Lung (tissue), 12 donors: ENCODE measurements around the gene PRR7. TPM values are rescaled to one million over a fixed set of nuclear protein-coding genes. Genes with fewer than 3 reads are reported as not detected.

Source experiments
- ATAC-seq: fragments of 200-7000 bp; cut with Tn5 transposase; one replicate; pipeline ENCODE4 v1.9.1; 2020; ENCODE audit warnings: moderate number of reproducible peaks; ENCODE audit not compliant: insufficient read depth, low FRiP score
- DNase-seq, 3 donors: peaks; one replicate each; pipeline ENCODE4 v3.0.0-alpha.2; 2013 to 2017
- H3K27ac ChIP-seq, 2 donors: one replicate each; pipeline ENCODE4 v1.5.1; 2013; ENCODE audit warnings: mild to moderate bottlenecking in 2 of 2, moderate library complexity in 2 of 2, control low read depth in 1 of 2, inconsistent platforms in 1 of 2, low read depth in 1 of 2, low read length in 1 of 2
- H3K27me3 ChIP-seq, 3 donors: one replicate each; pipeline ENCODE4 v1.5.1; 2013; ENCODE audit warnings: low read length in 2 of 3; ENCODE audit not compliant: control insufficient read depth in 3 of 3, insufficient read depth in 3 of 3
- H3K36me3 ChIP-seq, 4 donors: one replicate each; pipeline ENCODE4 v1.5.1; 2013; ENCODE audit warnings: low read length in 4 of 4, mild to moderate bottlenecking in 1 of 4, moderate library complexity in 1 of 4; ENCODE audit not compliant: control insufficient read depth in 4 of 4, insufficient read depth in 4 of 4
- H3K4me1 ChIP-seq, 5 donors: one replicate each; pipeline ENCODE4 v1.5.1; 2013; ENCODE audit warnings: low read length in 5 of 5, mild to moderate bottlenecking in 2 of 5, moderate library complexity in 1 of 5; ENCODE audit not compliant: control insufficient read depth in 5 of 5, insufficient read depth in 5 of 5
- H3K4me3 ChIP-seq: one replicate; pipeline ENCODE4 v1.5.1; 2013; ENCODE audit warnings: mild to moderate bottlenecking, control low read depth, moderate library complexity
- H3K9ac ChIP-seq, 2 donors: one replicate each; pipeline ENCODE4 v1.5.1; 2013; ENCODE audit warnings: low read length in 2 of 2, control low read depth in 1 of 2; ENCODE audit not compliant: insufficient read depth in 1 of 2
- H3K9me3 ChIP-seq, 4 donors: one replicate each; pipeline ENCODE4 v1.5.1; 2013; ENCODE audit warnings: low read length in 3 of 4, mild to moderate bottlenecking in 1 of 4, moderate library complexity in 1 of 4; ENCODE audit not compliant: control insufficient read depth in 4 of 4, insufficient read depth in 3 of 4
- WGBS, 2 donors: extraction: QIAGEN DNeasy Blood & Tissue Kit; methylation state at CpG; one replicate each; pipeline ENCODE4 v1.1.7; 2013; 5-methylcytosine and 5-hydroxymethylcytosine counted together
- polyA plus RNA-seq, 2 donors: library from polyadenylated mRNA; stranded (reverse); fragments of 200-250 nt; gene quantifications; one replicate each; pipeline ENCODE4 v1.2.1, GENCODE V29; 2013
- total RNA-seq, 2 donors: library from RNA; depleted of rRNA in 1 of 2; stranded (reverse); fragments of >200 nt in 1 of 2; gene quantifications; one replicate each; pipeline ENCODE4 v1.2.1, GENCODE V29; 2014 to 2021
- TF ChIP-seq, protein P1 (sequence below): IDR thresholded peaks from 2 replicates; pipeline ENCODE4 v1.5.1; 2012; ENCODE audit warnings: mild to moderate bottlenecking; ENCODE audit errors: control extremely low read depth, extremely low read depth
- donor health status: control.
- donor health status: control.
- donor health status: Bipolar disorder and iron deficiency.
- donor health status: healthy.
- donor health status: DM: yes; HTN: yes; CAD: no.

The PRR7 gene
- total and polyA plus RNA-seq, 4 donors = 1.9 to 7.2 (median 4.0) TPM

DNA sequence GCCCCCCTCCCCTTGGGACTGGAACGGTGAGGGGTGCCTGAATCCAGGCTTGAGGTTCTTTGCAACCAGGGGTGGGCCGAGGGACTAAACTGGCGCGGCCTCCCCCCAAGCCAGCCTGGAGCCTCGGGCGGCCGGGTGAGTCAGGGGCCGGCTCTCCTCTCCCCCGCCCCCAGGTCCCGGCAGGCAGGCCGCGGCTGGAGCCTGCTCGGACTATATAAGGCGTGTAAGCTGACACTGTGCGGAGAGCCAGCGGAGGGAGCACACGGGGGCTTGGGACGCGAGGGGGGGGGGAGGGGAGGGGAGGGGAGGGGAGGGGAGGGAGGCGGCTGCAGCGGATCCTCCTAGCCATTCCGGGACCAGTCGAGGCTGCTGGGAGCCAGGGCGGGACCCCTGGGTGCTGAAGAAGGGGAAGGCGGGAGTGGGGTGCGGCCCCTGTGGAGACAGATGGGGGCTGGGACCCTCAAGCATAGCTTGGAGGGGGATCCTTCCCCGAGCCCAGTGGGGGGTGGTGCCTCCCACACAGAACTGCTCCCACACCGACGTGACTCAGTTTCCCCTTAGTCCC, 50.2 kb downstream of the PRR7 start:
- Histone ChIP-seq H3K36me3 (peaks cover 0 to 7% (median 5%) of the 10 kb centered on the region in 4 donors), H3K4me3 (peak overlapping the region; percentile 63), H3K27me3 (no peaks in the 10 kb centered on the region), H3K9ac (no peak overlapping the region), H3K4me1 (peaks cover 6 to 55% (median 26%) of the 10 kb centered on the region in 5 donors), H3K27ac (peak overlapping the region; percentile 85 to 96), H3K9me3 (no peaks in the 10 kb centered on the region)
- TF ChIP-seq, protein P1, sequence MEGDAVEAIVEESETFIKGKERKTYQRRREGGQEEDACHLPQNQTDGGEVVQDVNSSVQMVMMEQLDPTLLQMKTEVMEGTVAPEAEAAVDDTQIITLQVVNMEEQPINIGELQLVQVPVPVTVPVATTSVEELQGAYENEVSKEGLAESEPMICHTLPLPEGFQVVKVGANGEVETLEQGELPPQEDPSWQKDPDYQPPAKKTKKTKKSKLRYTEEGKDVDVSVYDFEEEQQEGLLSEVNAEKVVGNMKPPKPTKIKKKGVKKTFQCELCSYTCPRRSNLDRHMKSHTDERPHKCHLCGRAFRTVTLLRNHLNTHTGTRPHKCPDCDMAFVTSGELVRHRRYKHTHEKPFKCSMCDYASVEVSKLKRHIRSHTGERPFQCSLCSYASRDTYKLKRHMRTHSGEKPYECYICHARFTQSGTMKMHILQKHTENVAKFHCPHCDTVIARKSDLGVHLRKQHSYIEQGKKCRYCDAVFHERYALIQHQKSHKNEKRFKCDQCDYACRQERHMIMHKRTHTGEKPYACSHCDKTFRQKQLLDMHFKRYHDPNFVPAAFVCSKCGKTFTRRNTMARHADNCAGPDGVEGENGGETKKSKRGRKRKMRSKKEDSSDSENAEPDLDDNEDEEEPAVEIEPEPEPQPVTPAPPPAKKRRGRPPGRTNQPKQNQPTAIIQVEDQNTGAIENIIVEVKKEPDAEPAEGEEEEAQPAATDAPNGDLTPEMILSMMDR = no peak
- ATAC-seq = peak; percentile 36
- DNase-seq = peak; percentile 92 to 94 (median 92)
- WGBS, 2 donors = 3 to 5% methylated on average over 12 to 29 of the region's 29 CpGs

DNA sequence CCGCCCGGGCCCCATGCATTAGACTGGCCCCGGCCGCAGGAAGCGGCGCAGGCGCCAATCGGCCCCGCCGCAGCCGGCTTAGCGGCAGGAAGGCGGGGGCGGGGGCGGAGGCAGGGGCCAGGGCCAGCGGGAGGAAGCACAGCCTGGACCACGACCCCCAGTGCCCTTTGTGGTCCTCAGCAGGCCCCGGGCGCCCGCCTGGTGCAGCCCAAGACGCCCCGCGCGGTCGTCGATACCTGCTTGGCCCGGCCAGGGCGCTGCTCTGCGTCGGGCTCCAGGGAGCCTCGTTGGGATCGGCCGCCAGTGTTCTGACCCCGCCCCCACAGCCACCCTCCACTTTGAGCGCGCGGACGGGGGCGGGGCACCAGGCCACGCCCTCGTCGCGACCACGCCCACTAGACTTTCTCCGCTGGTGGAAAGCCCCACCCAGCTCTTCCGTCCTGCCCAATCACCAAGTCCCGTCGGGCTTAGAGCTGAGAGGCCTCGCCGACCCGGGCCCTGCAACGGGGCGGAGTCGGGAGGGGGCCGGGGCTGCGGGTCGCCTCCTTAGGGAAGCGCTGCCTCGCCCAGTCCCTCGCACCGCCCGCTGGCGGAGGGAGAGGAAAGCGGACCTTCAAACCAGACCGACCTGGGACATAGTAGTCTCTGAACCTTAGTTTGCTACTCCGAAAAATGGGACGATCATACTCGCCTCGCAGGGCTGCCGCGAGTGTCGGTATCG, 50.8 kb downstream of the PRR7 start, which contains the start of gene PDLIM7:
PDLIM7 (minus strand) TSS at position 313 of the 721 bp plus-strand sequence. CDS start 1,092 bp downstream, outside the sequence.
- H3K9ac ChIP-seq = no peak within 1 kb of the TSS
- peak within 1 kb of the TSS; percentile 63 for H3K4me3 ChIP-seq
- WGBS, 2 donors = 1% methylated on average over 62 to 73 of the region's 73 CpGs
- peak within 1 kb of the TSS; percentile 85 to 96 for H3K27ac ChIP-seq
- TF ChIP-seq, protein P1 = no peak
- ATAC-seq (peak; percentile 89), DNase-seq (peak; percentile 98 to 99 (median 98))
- no peaks in the 10 kb centered on the region for H3K9me3 ChIP-seq
- H3K27me3 ChIP-seq = no peaks in the 10 kb centered on the region
- H3K36me3 ChIP-seq = peaks cover 0 to 6% (median 2%) of the 10 kb centered on the region in 4 donors
- H3K4me1 ChIP-seq = peaks cover 6 to 55% (median 25%) of the 10 kb centered on the region in 5 donors

DNA sequence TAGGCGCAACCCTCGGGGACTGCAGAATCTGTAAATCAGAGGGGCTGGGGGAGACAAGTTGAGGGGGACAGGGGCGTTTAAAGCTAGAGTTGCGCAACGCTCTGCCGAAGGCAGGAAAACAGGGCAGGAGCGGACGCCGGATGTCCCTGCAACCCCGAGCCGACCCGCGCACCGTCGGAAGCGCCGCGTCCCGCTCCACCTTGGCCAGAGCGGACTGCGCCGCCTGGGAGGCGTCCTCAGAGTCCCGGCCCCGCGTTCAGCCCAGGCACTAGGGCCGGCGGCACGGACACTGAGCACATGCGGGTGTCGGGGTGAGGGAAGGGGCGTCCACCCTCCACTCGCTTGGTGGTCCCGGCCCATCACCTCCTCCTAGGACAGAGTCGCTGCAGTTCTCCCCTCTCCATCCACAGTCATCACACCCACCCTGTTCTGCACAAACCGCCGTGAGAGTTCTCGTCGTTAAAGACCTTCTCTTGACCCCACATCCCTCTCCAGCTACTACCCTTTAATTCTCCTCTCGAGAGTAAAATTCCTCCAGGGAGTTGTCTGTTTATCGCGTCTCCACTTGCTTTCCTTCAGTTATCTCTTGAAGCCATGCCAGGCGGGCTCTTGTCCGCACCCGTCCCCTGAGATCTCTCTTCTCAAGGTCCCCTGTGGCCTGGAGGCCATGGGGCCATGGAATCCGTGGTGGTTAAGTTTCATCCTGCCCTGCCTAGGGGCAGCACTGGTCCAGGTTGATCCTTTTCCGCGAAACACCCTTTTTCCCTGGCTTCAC, 51.6 kb downstream of the PRR7 start:
- 11 to 12% methylated on average over 48 of the region's 48 CpGs for WGBS, 2 donors
- H3K9ac ChIP-seq = no peak overlapping the region

More for the DNA sequence above, 51.6 kb downstream of the PRR7 start:
- no peaks in the 10 kb centered on the region for H3K27me3 ChIP-seq
- peak overlapping the region; percentile 13 to 71 for H3K27ac ChIP-seq
- peaks cover 6 to 53% (median 20%) of the 10 kb centered on the region in 5 donors for H3K4me1 ChIP-seq
- DNase-seq = peak in 1 of 3 donors; percentile 40
- no peaks in the 10 kb centered on the region for H3K9me3 ChIP-seq
- no peak for ATAC-seq
- peak overlapping the region; percentile 18 for H3K4me3 ChIP-seq
- TF ChIP-seq, protein P1 = no peak
- H3K36me3 ChIP-seq = peaks cover 0 to 6% (median under 1%) of the 10 kb centered on the region in 4 donors
